Fibroblast of villous mesenchyme (primary cell): Measurements from ENCODE around the gene MICAL2. TPM values are rescaled to one million over a fixed set of nuclear protein-coding genes. Genes with fewer than 3 reads are reported as not detected.

Experiments
- DNase-seq: peaks from one replicate; pipeline ENCODE4 v3.0.0-alpha.2; 2010; ENCODE audit warnings: low read depth
- H3K4me3 ChIP-seq: 2 replicates; pipeline ENCODE4 v1.5.1; 2011; ENCODE audit warnings: low read depth, mild to moderate bottlenecking, low read length
- total RNA-seq: library from RNA; depleted of rRNA; stranded (reverse); fragments of >200 nt; gene quantifications from 2 replicates; pipeline ENCODE4 v1.2.3, GENCODE V29; 2012
- TF ChIP-seq, protein P1 (sequence below): IDR thresholded peaks from 2 replicates; pipeline ENCODE4 v1.5.1; 2012; ENCODE audit warnings: low read depth, mild to moderate bottlenecking, low read length; ENCODE audit not compliant: insufficient read depth

The MICAL2 gene, protein sequence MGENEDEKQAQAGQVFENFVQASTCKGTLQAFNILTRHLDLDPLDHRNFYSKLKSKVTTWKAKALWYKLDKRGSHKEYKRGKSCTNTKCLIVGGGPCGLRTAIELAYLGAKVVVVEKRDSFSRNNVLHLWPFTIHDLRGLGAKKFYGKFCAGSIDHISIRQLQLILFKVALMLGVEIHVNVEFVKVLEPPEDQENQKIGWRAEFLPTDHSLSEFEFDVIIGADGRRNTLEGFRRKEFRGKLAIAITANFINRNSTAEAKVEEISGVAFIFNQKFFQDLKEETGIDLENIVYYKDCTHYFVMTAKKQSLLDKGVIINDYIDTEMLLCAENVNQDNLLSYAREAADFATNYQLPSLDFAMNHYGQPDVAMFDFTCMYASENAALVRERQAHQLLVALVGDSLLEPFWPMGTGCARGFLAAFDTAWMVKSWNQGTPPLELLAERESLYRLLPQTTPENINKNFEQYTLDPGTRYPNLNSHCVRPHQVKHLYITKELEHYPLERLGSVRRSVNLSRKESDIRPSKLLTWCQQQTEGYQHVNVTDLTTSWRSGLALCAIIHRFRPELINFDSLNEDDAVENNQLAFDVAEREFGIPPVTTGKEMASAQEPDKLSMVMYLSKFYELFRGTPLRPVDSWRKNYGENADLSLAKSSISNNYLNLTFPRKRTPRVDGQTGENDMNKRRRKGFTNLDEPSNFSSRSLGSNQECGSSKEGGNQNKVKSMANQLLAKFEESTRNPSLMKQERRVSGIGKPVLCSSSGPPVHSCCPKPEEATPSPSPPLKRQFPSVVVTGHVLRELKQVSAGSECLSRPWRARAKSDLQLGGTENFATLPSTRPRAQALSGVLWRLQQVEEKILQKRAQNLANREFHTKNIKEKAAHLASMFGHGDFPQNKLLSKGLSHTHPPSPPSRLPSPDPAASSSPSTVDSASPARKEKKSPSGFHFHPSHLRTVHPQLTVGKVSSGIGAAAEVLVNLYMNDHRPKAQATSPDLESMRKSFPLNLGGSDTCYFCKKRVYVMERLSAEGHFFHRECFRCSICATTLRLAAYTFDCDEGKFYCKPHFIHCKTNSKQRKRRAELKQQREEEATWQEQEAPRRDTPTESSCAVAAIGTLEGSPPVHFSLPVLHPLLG
- total RNA-seq = 164 and 323 TPM in 2 replicates

DNA sequence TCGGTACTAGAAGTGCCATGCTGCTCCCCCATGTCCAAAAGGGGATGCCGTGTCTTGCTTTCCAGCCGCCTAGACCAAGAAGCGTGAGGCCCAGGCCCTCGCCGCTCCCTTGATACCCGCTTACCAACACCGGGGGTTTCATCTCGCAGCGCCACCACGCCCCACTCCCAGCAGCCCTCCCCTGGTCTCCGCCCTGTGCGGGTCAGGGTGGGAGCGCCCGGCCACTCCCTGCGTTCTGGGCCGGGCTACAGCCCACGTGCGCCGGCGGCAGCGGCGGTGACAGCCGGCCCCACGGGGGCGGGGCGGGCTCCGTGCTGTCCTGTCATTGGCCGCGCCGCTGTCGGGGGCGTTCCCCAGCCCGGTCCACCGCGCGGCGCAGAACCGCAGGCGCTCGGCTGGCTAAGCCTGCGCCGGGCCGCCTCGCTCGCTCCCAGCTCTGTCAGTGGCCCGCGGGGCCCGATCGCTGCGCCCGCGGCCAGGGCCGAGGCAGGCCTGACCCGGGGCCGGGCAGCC, at the start of gene MICAL2:
Gene MICAL2 (plus strand): TSS at position 390 of the 513 bp plus-strand sequence. CDS start 51,566 bp downstream, outside the sequence.
- peak; percentile 90 for DNase-seq
- H3K4me3 ChIP-seq = peak within 1 kb of the TSS; percentile 89
- TF ChIP-seq, protein P1, sequence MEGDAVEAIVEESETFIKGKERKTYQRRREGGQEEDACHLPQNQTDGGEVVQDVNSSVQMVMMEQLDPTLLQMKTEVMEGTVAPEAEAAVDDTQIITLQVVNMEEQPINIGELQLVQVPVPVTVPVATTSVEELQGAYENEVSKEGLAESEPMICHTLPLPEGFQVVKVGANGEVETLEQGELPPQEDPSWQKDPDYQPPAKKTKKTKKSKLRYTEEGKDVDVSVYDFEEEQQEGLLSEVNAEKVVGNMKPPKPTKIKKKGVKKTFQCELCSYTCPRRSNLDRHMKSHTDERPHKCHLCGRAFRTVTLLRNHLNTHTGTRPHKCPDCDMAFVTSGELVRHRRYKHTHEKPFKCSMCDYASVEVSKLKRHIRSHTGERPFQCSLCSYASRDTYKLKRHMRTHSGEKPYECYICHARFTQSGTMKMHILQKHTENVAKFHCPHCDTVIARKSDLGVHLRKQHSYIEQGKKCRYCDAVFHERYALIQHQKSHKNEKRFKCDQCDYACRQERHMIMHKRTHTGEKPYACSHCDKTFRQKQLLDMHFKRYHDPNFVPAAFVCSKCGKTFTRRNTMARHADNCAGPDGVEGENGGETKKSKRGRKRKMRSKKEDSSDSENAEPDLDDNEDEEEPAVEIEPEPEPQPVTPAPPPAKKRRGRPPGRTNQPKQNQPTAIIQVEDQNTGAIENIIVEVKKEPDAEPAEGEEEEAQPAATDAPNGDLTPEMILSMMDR = no peak

DNA sequence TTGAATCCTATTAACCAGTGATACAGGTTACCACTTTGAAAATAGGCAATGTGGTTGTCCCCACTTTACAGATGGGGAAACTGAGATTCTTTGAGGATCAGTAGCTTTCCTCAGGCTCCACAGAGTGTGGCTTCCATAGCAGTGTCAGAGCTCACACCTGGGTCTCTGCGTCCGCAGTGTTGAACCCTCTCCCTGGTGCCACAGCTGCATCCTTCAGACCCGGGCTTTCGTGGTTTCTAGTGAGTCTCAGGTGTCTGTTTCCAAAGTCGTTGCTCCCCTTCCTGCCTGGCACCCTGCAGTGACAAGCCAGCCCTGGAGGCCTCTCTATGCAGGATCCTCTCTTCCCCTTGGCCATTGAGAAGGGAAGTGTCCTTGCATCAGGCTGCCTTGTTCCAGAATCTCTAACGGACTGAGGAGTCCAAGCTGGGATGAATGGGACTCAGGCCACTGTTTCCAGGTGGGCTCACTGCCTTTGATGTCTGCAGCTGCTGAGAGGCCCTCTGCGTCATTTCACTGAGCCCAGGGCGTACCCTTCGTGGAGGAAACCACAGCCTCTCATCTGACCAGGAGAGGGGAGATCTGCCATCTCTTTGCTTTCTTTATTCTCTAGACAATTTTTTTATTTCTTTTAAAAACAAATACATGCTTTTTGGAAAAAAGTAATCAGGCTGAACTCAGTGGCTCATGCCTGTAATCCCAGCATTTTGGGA, 48.4 kb upstream of the MICAL2 start:
- DNase-seq = no peak
- no peak overlapping the region for H3K4me3 ChIP-seq
- TF ChIP-seq, protein P1 = no peak

DNA sequence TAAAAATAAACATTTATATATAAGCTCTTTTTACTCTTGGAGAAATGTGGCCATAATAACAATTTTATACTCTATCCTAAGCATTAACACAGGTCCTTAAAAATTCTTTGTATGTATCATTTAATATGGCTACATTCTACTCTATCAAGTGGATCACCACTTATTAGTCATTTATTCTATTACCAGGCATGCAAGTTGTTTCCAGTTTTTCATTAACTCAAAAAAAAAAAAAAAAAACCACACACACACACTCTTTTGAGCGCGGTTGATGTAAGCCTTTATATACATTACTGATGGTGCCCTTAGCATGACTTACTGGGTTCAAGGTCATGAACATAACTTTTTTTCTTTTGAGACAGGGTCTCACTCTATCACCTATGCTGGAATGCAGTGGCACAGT, 47.1 kb upstream of the MICAL2 start:
- no peak overlapping the region for H3K4me3 ChIP-seq
- no peak for DNase-seq
- TF ChIP-seq, protein P1 = no peak

DNA sequence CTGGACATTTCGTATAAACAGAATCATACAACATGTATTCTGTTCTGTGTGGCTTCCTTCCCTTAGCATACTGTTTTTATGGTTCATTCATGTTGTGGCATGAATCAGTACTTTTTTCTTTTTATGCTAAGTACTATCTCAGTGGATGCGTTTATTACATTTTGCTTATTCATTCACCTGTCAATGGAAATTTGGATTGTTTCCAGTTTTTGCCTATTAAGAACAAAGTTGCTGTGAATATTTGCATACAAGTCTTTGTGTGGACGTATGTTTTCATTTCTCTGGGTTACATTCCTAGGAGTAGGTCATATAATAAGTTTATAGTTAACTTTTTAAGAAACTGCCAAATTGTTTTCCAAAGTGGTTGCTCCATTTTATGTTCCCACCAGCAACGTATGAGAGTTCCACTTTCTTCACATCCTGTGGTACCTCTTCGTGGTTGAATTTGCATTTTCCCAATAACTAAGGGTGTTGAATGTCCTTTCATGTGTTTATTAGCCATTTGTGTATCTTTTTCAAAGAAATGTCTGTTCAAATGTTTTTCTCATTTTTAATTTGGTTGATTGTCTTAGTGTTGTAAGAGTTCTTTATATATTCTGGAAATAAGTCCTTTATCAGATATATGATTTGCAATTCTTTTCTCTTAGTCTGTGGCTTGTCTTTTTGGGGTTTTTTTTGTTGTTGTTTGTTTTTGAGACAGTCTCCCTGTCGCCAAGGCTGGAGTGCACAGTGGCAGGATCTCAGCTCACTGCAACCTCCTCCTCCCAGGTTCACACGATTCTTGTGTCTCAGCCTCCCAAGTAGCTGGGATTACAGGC, 46.0 kb upstream of the MICAL2 start:
- TF ChIP-seq, protein P1 = no peak
- DNase-seq = no peak
- no peak overlapping the region for H3K4me3 ChIP-seq

DNA sequence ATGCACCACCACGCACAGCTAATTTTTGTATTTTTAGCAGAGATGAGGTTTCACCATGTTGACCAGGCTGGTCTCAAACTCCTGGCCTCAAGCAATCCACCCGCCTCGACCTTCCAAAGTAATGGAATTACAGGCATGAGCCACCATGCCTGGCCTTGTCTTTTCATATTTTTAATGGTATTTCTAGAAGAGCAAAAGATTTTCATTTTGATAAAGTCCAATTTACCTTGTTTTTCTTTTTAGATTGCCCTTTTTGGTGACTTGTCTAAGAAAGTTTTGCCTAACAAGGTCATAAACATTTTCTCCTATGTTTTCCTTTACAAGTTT, 45.5 kb upstream of the MICAL2 start:
- no peak for DNase-seq
- no peak overlapping the region for H3K4me3 ChIP-seq
- TF ChIP-seq, protein P1 = no peak
